SK-N-MC (cell line): ENCODE results near the gene BICDL1.
"Not testable (repeated sequence)": the region's sequence is repeated elsewhere in the genome, so short reads cannot be mapped to it uniquely, and the experiment has no call there.

Source experiments
- DNase-seq: peaks from one replicate; pipeline ENCODE4 v3.0.0-alpha.2; 2011; ENCODE audit warnings: low read depth, low spot score
- H3K27ac ChIP-seq: fragments of 200-600 bp; sonication (generic); 2 replicates; pipeline ENCODE4 v1.5.1; 2016; ENCODE audit warnings: mixed run types
- H3K36me3 ChIP-seq: fragments of 200-600 bp; sonication (generic); 2 replicates; pipeline ENCODE4 v1.6.1; 2017; ENCODE audit warnings: antibody characterized with exemption, low read length, mixed read lengths; ENCODE audit not compliant: insufficient read depth
- H3K4me3 ChIP-seq: fragments of 200-600 bp; sonication (generic); 2 replicates; pipeline ENCODE4 v1.5.1; 2016
- H3K9ac ChIP-seq: fragments of 200-600 bp; sonication (generic); 2 replicates; pipeline ENCODE4 v1.8.0; 2017; ENCODE audit warnings: mixed run types, mixed read lengths; ENCODE audit not compliant: insufficient read length
- H3K9me3 ChIP-seq: fragments of 200-600 bp; sonication (generic); 2 replicates; pipeline ENCODE4 v1.6.1; 2017; ENCODE audit warnings: low read depth, mild to moderate bottlenecking, antibody characterized with exemption, low read length, moderate library complexity, mixed read lengths
- EZH2 ChIP-seq: fragments of 200-600 bp; sonication (generic); IDR thresholded peaks from one replicate; pipeline ENCODE4 v1.6.1; 2017; ENCODE audit warnings: antibody characterized with exemption
- FOXP2 ChIP-seq: optimal IDR thresholded peaks from 2 replicates; pipeline ENCODE3; 2011; ENCODE audit warnings: mild to moderate bottlenecking, moderate library complexity; ENCODE audit not compliant: insufficient read depth; ENCODE audit errors: extremely low read length, control extremely low read depth
- POLR2AphosphoS5 ChIP-seq: IDR thresholded peaks from 2 replicates; pipeline ENCODE4 v1.6.1; 2012; ENCODE audit warnings: mild to moderate bottlenecking, low read depth, low read length, borderline replicate concordance

The BICDL1 gene

DNA sequence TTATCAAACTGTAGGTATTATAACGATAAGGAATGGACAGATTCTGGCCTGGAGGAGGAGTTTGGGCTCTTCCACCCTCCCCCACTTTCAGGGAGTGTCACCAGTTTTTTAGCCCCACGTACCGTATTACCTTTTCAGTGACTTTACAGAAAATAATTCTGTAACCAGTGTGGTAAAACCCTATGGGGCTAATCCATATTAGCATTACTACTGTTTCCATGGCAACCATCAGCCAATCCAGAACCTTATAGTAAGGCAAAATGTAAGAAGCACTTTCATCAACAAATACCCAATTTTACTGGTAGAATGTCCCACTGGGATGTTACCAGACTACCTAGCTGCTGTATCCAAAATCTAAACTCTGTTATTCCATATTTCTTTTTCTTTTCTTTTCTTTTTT, 50.7 kb downstream of the BICDL1 start:
- Histone ChIP-seq H3K9ac (no peak overlapping the region), H3K9me3 (no peaks in the 10 kb centered on the region), H3K36me3 (no peaks in the 10 kb centered on the region), H3K4me3 (no peak overlapping the region), H3K27ac (no peak overlapping the region)
- TF ChIP-seq FOXP2: no peak
- TF ChIP-seq EZH2: no peak
- no peak for TF ChIP-seq POLR2AphosphoS5
- peak; percentile 30 for DNase-seq

DNA sequence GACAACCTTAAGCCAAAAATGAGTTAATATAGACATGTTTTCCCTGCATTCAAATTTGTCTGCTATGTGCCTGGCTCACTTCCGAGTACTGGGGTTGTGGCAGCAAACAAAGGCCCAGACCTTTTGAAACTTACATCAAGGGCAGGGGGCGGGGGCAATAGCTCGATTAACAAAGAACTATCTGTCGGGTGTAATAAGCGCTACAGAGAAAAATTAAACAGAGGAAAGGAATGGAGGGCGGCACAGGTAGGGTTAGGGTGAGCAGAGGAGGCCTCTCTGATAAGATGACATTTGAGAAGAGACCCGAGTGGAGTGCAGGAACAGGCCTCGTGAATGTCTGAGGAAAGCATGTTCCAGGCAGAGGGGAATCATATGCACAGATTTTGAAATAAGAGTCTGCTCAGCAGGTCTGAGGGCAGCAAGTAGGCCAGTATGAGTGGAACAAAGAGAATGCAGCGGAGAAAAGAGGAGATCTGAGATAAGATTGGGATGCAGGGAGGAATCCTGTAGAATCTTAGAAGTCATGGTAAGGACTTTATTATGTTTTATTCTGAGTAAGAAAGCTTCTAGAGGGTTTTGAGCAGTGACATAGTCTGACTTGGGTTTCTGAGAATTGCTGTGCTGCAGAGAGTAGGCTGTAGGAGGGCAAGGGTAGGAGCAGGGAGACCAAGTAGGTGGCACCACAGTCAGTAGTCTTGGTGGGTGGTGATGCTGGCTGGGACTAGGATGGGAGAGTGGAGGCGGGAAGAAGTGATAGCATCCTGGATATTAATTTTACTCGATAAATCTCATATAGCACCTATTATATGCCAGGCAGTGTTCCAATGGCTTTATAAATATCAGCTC, 52.6 kb downstream of the BICDL1 start:
- no peak overlapping the region for H3K9ac ChIP-seq
- no peak overlapping the region for H3K27ac ChIP-seq
- TF ChIP-seq EZH2 (no peak), POLR2AphosphoS5 (no peak), FOXP2 (no peak)
- no peak for DNase-seq
- no peak overlapping the region for H3K4me3 ChIP-seq
- H3K36me3 ChIP-seq: no peaks in the 10 kb centered on the region
- H3K9me3 ChIP-seq: no peaks in the 10 kb centered on the region

DNA sequence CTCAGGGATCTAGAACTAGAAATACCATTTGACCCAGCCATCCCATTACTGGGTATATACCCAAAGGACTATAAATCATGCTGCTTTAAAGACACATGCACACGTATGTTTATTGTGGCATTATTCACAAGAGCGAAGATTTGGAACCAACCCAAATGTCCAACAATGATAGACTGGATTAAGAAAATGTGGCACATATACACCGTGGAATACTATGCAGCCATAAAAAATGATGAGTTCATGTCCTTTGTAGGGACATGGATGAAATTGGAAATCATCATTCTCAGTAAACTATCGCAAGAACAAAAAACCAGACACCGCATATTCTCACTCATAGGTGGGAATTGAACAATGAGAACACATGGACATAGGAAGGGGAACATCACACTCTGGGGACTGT, 56.3 kb downstream of the BICDL1 start:
- not testable (repeated sequence) for H3K9ac ChIP-seq, H3K4me3 ChIP-seq, H3K36me3 ChIP-seq, H3K27ac ChIP-seq, H3K9me3 ChIP-seq, DNase-seq

DNA sequence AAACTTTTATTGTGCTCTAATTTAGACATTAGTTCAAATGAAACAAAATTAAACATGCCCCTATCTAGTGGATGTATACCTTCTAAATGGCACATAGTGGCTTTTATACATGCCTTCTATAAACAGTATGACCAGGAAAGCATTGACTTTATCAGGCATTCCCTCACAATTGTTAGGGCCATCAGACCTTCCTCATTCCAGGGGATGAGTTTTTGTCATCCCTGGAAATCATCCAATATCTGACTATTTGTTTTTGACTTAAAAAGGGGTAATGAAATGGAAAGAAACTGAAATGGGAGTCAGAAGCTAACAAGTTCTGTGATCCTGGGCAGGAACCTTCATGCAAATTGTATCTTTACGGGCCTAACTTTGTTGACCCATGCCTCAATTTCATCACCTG, 58.0 kb downstream of the BICDL1 start:
- Histone ChIP-seq H3K36me3 (no peaks in the 10 kb centered on the region), H3K9ac (no peak overlapping the region), H3K27ac (no peak overlapping the region), H3K9me3 (no peaks in the 10 kb centered on the region), H3K4me3 (no peak overlapping the region)
- no peak for DNase-seq
- TF ChIP-seq EZH2 (no peak), FOXP2 (no peak), POLR2AphosphoS5 (no peak)

- Histone ChIP-seq H3K4me3 (no peak overlapping the region), H3K9ac (no peak overlapping the region), H3K9me3 (no peaks in the 10 kb centered on the region), H3K36me3 (no peaks in the 10 kb centered on the region), H3K27ac (no peak overlapping the region)
- TF ChIP-seq POLR2AphosphoS5: no peak
- TF ChIP-seq FOXP2: no peak
- no peak for TF ChIP-seq EZH2
- DNase-seq: no peak
Measured at GRCh38 chr12:120048263-120048662, 59.2 kb downstream of the BICDL1 start.

GRCh38 chr12:120049426-120049825, 60.4 kb downstream of the BICDL1 start:
- H3K9me3 ChIP-seq: no peaks in the 10 kb centered on the region
- DNase-seq: no peak
- no peak overlapping the region for H3K4me3 ChIP-seq
- H3K27ac ChIP-seq: no peak overlapping the region
- H3K9ac ChIP-seq: no peak overlapping the region
- TF ChIP-seq EZH2: no peak
- TF ChIP-seq POLR2AphosphoS5: no peak
- no peak for TF ChIP-seq FOXP2
- H3K36me3 ChIP-seq: no peaks in the 10 kb centered on the region

DNA sequence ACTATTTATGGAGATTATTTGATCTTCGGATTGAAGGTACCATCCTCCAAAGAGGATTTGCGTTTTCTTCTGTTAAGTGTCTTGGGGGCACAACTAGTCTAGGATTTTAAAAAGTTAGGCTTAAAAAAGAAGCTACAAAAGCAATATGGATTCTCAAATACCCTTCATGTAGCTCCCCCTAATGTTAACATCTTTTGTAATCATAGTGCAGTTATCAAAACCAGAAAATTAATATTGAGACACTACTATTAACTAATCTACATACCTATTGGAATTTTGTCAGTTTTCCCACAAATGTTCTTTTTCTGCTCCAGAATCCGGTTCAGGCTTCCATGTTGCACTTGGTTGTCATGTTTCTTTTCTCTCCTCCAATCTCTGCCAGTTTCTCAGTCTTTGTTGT, 62.5 kb downstream of the BICDL1 start:
- Histone ChIP-seq H3K36me3 (no peaks in the 10 kb centered on the region), H3K9ac (no peak overlapping the region), H3K9me3 (no peaks in the 10 kb centered on the region), H3K4me3 (no peak overlapping the region), H3K27ac (no peak overlapping the region)
- DNase-seq: no peak
- TF ChIP-seq FOXP2: no peak
- TF ChIP-seq EZH2: no peak
- no peak for TF ChIP-seq POLR2AphosphoS5

DNA sequence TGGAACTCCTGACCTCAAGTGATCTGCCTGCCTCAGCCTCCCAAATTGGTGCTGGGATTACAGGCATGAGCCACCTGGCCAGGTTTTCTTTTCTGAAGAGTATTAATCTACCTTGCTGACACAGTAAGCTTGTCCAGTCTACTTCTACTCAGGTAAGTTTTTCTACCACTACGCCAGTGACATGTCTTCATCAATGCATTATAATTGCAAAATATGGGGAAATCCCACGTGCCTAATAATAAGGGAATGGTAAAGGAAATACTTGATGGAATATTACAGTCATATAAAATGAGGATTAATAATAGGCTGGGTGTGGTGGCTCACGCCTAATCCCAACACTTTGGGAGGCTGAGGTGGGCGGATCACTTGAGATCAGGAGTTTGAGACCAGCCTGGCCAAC, 65.3 kb downstream of the BICDL1 start:
- DNase-seq: no peak
- TF ChIP-seq FOXP2 (no peak), EZH2 (no peak), POLR2AphosphoS5 (no peak)
- Histone ChIP-seq H3K9ac (no peak overlapping the region), H3K27ac (no peak overlapping the region), H3K9me3 (no peaks in the 10 kb centered on the region), H3K36me3 (no peaks in the 10 kb centered on the region), H3K4me3 (no peak overlapping the region)

DNA sequence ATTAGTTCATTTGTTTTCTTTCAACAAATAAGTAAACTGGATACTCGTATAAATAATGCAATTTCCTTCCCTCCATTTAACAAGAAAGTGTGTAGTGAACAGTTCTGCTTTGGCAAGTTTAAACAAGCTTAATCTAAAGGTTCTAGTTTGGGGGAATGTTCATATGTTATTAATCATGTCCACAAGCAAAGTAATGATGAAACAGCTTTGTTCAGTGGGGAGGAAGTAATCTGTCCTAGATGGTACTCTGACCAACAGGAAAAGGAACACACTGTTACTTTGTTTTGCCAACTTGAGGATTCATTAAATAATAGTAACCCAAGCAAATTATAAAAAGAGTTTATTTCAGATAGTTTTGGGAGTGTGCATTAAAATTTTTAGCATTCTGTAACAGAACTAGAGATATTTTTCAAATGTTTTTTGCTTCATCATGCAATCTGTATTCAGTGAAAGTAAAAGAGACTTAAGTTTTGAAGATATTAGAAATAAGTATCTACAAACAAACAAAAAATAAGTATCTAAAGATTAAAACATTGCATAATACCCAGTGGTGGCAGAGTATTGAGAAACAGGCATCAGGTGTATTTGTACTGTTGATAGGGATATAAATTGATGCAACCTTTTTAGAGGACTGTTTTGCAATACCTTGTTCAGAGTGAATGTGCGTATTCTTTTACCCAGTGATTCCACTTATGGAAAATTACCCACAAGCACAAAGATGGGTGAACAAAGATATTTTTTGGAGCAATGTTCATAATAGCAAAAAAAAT, 66.4 kb downstream of the BICDL1 start:
- Histone ChIP-seq H3K36me3 (no peaks in the 10 kb centered on the region), H3K4me3 (no peak overlapping the region), H3K27ac (peak overlapping the region; percentile 19), H3K9ac (no peak overlapping the region), H3K9me3 (no peaks in the 10 kb centered on the region)
- no peak for DNase-seq
- TF ChIP-seq EZH2 (no peak), FOXP2 (no peak), POLR2AphosphoS5 (no peak)
